GM20000 (cell line): ENCODE measurements around the gene SEC16B.

Experiments used
- DNase-seq: peaks from one replicate; pipeline ENCODE4 v3.0.0; 2012; ENCODE audit warnings: low spot score
- TF ChIP-seq, protein P1 (sequence below): IDR thresholded peaks from 2 replicates; pipeline ENCODE4 v1.5.1; 2012; ENCODE audit warnings: mild to moderate bottlenecking, control low read depth; ENCODE audit errors: extremely low read depth, missing control alignments

SEC16B gene

DNA sequence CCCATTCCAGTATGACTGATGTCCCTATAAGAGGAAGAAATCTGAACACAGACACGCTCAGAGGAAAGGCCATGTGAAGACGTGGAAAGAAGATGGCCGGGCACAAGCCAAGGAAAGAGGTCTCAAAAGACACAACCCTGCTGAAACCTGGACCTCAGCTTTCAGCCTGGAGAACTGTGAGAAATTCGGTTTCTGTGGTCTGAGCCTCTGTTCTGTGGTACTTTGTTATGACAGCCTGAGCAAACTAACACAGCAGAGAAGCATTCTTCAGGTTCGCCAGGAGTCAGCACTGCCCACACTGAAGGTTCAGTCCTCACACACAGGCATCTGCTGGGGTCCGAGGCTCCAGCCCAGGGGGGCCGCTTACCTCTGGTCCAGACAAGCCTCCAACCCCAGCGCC, 37.7 kb downstream of the SEC16B start:
- TF ChIP-seq, protein P1, sequence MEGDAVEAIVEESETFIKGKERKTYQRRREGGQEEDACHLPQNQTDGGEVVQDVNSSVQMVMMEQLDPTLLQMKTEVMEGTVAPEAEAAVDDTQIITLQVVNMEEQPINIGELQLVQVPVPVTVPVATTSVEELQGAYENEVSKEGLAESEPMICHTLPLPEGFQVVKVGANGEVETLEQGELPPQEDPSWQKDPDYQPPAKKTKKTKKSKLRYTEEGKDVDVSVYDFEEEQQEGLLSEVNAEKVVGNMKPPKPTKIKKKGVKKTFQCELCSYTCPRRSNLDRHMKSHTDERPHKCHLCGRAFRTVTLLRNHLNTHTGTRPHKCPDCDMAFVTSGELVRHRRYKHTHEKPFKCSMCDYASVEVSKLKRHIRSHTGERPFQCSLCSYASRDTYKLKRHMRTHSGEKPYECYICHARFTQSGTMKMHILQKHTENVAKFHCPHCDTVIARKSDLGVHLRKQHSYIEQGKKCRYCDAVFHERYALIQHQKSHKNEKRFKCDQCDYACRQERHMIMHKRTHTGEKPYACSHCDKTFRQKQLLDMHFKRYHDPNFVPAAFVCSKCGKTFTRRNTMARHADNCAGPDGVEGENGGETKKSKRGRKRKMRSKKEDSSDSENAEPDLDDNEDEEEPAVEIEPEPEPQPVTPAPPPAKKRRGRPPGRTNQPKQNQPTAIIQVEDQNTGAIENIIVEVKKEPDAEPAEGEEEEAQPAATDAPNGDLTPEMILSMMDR, result no peak

DNA sequence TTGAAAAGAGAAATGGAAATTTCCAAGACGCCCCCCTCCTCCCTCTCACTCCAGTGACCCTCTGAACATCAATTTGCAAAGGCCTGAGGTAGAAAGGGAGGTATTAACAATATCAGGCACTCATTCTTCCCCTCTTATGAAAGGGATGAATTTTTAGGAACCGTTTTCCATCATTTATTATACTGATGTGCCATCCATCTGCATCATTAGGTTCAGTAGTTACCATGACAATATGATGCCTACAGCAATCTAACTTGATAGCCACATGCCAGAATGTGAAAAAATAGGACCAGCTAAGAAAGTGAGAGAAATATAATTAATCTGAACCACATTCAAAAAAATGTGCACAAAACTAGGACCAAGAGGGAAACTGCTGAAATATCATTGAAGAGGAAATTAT, 40.9 kb downstream of the SEC16B start:
- TF ChIP-seq, protein P1, result no peak
- no peak for DNase-seq

More for the DNA sequence above, 37.7 kb downstream of the SEC16B start:
- DNase-seq, result no peak

DNA sequence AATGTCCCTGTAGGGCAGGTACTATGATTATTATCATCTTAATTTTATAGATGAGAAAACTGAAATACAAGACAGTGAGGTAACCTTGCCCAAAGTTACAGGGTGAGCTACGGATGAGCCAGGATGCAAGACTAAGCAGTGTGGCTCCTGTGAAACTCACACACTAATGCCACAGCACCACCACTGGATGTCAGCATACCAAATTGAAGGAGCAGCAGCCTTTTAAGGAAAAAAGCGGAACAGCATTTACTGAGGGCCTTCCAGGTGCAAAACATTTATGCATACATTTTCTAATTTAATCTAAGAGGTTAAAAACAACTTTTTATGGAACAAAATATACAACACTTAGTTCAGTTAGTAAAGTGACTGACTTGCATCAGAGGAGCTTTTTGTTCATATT, 41.7 kb downstream of the SEC16B start:
- no peak for DNase-seq
- TF ChIP-seq, protein P1, result no peak

DNA sequence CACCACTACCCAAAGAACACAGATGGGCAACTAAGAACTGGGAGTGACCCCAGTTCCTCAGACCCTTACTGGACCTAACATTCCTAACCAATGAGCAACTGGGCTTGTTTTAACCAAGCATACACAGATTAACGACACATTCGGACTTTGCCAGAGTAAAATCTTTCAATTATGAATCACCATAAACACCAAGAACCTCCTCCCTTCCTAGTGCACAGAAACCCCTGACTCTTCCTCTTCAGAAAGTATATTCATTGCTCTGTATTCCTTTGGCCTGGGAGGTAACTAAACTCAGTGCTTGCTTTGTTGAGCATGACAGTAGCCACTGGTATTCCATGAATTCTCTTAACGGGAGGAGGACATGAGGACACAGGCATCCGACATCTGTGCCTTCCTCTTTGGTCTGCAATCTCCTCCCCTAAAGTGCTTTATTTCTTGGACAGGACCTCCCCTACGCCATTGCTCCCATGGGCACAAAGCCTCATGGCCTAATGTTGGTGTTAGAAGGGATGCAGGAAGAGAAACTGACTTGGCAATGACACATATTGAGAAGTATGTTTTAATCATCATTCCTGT, 42.7 kb downstream of the SEC16B start:
- DNase-seq, result no peak
- TF ChIP-seq, protein P1, result no peak

DNA sequence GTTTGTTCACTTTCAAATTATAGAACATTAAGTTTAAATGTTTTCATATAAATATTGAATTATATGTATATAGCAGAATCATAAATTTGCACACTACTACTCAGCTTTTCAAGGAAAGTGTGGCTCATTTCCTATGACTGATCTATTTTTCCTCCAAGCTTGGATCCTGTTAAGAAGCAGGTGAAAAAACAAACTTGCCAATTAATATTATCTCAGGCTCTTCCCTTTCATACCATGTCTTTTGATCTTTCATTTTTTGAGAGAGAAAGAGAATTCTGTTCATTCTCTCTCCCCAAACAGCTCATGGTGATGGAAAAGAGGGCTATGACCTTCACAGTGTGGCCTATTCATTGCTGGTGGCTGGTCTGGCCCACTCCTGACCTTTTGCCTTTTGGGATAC, 43.7 kb downstream of the SEC16B start:
- TF ChIP-seq, protein P1, result no peak
- DNase-seq, result no peak

DNA sequence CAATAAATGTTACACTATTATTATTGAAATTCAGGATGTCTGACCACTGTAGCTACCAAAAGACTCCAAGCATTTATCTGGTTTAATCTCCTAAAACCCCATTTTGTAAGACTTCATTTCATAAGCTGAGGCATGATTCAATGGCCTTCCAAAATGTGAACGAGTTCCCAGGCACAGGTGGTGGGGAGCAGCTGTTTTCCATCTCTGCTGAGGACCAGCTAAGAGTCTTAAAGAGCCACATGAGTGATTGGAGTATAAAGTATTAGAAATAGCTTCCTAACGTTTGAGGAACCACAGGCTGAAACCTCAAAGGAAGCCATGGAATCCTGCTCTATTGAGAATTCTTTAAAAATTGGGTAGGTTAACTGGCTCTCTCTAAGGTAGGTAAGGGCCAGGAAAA, 44.9 kb downstream of the SEC16B start:
- TF ChIP-seq, protein P1, result no peak
- no peak for DNase-seq

DNA sequence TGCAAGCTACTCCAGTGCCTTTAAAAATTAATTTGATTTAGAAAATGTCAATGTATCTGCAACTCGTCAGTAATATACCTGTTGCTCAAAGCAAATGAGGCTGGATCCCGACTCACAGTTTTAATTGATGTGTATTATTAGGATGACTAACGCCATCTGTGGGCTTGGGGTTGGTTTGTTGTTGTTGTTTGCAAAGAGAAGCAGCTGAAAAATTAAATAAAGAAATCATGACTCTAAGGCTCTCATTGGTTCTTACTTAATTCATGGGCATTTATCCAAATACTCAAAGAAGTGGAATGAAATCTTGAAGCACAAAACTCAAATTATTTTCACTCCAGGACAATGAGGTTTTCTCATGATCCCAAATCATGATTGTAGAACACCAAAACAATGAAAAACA, 46.4 kb downstream of the SEC16B start:
- TF ChIP-seq, protein P1, result no peak
- no peak for DNase-seq
